HG03139 (cell line): ENCODE data around the gene MAPK10.
A peak's percentile ranks its signal among the peaks of the same experiment; 100 is the strongest.
"Not testable (repeated sequence)": the region's sequence is repeated elsewhere in the genome, so short reads cannot be mapped to it uniquely, and the experiment has no call there.

Source experiments
- ATAC-seq: cut with Tn5 transposase; IDR thresholded peaks from one replicate; pipeline ENCODE4 v1.9.1; 2021; ENCODE audit not compliant: unreplicated experiment

Gene MAPK10

GRCh38 chr4:85995361-85995760, 364.5 kb downstream of the MAPK10 start:
- ATAC-seq = no peak

DNA sequence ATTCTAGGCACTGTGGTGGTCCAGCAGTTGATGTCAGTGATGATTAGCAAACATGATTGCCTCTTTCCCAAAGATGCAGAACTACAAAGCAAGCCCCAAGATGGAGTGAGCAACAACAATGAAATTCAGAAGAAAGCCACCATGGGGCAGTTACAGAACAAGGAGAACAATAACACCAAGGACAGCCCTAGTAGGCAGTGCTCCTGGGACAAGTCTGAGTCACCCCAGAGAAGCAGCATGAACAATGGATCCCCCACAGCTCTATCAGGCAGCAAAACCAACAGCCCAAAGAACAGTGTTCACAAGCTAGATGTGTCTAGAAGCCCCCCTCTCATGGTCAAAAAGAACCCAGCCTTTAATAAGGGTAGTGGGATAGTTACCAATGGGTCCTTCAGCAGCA, 365.3 kb downstream of the MAPK10 start:
- no peak for ATAC-seq

- no peak for ATAC-seq
Measured at GRCh38 chr4:85993641-85994040, 366.2 kb downstream of the MAPK10 start.

GRCh38 chr4:85986266-85986665, 373.6 kb downstream of the MAPK10 start:
- no peak for ATAC-seq

GRCh38 chr4:85979276-85979675, 380.6 kb downstream of the MAPK10 start:
- peak; percentile 88 for ATAC-seq

DNA sequence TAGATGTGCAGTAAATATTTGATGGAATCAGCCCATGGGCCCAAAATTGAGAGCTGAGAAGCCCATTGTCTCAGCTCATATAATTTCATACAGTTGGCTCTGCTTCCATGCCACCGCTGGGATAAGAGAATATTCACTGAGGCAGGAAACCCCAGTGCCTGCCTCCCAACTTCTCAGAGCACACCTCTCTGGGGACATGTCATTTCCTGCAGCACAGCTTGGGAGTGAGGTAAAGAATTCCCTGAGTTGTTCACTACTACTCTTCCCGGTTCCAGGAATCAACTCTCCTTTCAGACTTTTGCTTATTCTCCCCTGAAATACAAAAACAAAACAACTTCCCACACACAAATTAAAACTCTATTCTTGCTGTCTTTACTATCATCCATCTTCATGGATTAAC, 389.3 kb downstream of the MAPK10 start:
- ATAC-seq = no peak

DNA sequence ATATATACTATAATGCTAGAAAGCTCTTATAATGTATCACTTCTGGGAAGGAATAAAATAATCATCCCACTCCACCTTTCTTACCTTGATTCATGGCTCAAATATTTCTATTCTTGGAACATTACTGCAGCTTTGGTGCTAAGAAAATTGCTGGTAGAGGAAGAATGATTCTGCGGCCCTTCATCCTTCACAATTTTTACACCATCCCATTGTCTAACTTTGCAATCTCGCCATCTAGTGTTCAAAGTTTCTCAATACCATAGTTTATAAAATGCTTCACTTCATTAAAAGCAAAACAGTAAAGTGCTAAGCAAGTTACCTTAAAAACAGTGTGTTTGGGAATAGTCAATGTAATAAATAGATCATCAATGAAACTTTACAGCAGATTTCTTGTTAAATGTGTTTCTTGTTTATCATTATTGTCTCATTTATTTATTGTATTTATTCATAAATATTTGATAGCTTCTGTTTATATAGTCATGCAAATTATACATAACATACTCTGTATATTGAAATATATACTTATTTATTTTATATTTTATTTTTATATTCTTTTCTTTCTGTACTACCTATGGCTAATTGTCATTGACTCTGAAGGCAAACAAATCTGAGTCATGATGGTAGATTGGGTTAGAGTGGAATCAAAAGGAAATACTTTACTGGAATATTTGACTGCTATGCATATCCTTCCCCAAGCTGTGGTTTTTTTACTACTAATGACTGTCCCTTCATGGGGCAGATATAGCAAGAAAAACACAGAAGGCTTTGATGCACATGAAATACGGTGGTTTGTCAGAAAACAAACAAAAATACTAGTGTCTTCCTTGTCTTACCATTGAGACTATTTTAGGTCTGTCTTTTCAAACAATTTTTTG, 390.7 kb downstream of the MAPK10 start:
- ATAC-seq = peak; percentile 46

DNA sequence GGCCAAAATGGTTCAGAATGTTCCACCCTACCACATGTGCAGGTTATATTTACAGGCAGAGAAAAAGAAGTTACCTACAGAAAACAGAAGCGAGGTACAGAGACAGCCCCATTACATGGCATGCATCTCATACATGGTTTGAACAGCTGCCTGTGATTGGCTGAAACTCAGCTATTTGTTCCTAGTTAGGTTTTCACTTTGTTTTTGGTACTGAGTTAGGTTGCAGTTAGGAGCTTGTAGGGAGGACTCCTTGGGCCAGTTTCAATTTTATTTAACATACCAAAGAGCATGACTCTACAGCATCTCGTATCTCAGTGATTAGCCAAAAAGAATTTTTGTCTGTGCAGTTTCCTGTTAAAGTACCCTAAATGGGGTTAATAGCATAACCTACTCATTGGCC, 392.0 kb downstream of the MAPK10 start:
- ATAC-seq = no peak

GRCh38 chr4:85966373-85966772, 393.5 kb downstream of the MAPK10 start:
- ATAC-seq = no peak

- no peak for ATAC-seq
Measured at GRCh38 chr4:85965529-85965928, 394.3 kb downstream of the MAPK10 start.

GRCh38 chr4:85965017-85965416, 394.8 kb downstream of the MAPK10 start:
- not testable (repeated sequence) for ATAC-seq

DNA sequence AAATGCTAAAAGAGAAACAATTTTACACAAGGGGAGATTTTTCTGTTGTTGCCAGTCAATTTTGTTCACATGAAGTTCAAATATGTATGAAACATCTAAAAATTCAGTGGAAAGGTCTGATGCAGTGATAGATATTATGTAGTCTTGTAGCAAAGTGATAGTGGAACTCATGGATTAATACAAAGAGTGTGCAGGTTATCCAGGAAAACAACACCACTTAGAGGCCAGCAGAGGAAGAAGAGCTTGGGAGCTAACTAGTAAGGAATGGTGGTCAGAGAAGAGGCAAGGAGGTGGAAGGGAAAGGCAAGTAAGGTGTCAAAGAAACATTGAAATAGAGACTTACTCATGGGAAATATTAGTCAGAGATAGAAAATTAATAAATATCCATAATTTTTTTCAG, 395.6 kb downstream of the MAPK10 start:
- no peak for ATAC-seq

DNA sequence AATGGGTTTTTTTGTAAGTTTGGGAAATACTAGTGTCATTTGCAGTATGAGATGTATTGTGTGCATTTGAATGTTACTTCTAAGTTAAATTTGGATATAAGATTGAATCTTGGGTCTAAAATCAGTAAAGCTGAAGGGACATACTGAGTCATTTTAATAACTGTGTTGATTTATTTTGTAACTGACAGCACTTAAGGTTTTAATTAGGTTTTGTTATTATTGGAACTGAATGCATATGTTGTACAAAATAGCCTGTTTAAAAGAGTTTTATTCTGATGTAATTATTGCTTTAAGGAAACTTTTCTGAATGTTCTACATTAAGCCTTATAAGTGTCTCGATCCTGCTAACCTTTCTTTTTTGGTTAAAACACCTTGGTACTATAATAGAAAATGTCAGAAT, 396.6 kb downstream of the MAPK10 start:
- ATAC-seq = no peak

DNA sequence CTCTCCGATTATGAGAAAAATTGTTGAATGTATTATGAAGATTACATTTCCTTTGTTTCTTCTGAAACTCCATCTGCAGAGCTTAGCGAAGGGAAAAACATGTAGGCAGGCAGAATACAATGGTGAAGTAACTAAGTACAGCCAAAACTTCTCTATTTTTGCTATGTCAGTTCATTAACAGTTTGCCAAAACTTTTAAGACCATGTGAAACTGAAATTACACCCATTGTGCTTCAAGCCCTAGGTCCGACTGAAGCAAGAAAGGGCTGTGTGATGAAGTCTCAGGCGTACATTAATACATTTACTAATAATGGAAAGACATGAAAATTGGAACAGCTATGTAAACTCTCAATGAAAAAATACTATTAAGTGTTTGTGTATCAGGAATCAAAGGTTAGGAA, 398.0 kb downstream of the MAPK10 start:
- no peak for ATAC-seq

DNA sequence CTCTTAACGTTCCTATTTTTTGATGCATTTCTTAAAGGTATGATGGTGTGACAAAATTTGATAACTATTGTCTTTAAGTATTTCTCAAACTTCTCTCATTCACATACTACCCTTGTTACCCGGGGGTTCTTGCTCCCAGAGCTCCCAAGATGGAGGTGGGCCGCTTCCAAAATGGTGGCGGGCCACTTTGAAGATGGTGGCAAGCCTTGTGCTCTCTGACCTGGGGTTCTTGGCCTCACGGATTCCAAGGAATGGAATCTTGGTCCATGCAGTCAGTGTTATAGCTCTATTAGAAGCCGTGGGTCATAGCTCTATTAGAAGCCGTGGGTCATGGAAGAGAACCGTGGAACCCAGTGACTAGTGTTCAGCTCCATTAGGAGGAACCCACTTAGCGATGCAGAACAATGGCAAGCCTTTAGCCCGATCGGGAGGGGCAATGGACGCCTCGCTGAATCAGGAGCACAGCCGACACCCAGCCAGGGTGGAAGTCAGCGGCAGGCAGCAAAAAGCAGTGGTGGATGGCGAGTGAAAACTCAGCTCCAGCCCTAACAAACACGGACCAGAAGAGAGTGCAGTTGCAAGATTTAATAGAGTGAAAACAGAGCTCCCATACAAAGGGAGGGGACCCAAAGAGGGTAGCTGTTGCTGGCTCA, 403.4 kb downstream of the MAPK10 start:
- ATAC-seq = no peak

DNA sequence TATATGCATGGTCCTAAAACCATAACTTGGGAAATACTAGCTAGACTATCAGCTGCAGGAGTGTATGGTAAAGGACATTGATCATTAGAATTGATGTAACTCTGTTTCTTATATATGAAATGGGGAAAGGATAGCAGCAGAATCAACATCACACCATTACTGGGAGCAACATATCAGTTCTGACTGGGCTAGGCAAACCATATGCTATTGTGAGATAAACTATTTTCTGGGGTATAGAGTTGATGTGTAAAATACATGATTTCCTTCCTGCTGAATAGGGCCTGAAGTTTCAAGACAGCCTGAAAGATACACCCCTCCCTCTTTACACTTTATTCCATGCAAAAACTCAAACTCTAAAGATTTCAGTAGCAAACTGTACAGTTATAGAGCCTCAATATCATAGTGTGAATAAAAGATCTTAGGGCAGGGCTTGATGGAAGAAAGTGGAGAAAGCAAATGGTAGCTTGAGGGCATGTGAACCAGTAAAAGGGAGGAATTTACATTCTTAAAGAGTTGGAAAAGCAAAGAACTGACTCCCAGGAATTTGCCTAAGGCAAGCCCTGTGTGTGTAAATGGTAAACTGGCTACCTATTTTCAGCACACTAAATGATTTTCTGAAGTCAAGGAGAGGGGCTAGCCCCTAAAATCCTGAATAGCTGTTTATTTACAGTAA, 404.1 kb downstream of the MAPK10 start:
- no peak for ATAC-seq

DNA sequence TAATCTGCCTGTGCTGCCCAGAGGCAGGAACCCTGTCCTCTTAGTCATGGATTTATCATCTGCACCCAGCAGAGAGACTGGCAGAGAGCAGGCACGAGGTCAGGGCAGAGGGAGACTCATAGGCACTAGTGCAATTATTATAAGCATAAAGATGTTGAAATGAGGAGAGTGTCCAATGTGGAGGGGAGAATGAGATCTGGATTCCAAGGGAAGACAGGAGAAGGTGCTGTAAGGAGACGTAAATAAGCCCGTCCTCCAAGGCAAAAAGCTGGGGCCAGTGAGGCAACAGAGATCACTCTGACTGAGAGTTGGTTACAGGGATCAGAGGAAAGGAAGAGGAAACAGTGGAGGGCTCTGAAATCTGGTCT, 406.2 kb downstream of the MAPK10 start:
- ATAC-seq = no peak

DNA sequence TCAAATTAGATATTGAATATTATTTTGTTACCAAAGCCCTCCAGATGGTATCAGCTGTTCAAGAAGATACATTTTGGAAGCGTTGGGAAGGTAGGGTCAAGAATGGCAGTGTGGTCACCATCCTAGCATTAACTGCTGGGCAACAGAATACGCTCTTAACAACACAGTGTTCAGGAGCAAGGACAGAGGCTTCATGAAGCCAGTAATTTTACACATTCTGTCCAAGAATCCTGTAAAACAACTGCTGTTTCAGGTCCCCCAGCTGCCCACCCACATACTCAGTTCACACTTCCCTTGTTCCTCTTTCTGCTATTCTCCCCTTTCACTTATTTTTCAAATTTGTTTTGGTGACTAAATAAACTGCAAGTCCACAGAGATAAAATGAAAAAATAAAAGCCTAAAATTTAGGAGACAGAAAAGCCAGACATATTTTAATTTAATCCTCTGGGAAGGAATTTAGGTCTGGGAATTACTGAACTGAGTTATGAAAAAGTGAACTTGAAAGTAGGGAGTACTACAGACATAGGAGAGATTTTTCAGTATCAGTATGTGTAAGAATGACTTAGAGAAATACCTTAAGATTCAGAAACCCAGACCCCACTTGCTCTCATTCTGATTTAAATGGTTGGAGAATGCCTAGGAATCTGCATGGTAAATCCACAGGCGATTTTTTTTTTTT, 406.7 kb downstream of the MAPK10 start:
- ATAC-seq = no peak

- no peak for ATAC-seq
Measured at GRCh38 chr4:85952528-85952927, 407.3 kb downstream of the MAPK10 start.

GRCh38 chr4:85951099-85951498, 408.8 kb downstream of the MAPK10 start:
- ATAC-seq = no peak

DNA sequence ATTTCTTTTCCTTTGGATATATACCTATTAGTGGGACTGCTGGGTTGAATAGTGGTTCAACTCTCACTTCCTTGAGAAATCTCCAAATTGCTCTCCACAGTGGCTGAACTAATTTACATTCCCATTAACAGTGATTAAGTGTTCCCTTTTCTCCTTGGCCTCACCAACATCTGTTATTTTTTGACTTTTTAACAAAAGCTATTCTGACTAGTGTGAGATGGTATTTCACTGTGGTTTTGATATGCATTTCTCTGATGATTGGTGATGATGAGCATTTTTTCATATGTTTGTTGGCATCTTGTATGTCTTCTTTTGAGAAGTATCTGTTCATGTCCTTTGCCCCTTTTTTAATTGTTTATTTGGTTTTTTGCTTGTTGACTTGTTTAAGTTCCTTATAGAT, 413.0 kb downstream of the MAPK10 start:
- no peak for ATAC-seq
